COLO668 (cell line): Measurements from ENCODE around the gene DBF4B.

ENCODE experiments used
- DNase-seq: peaks from one replicate; lab custom pipeline; 2025; ENCODE audit not compliant: unreplicated experiment; lab: John Stamatoyannopoulos, UW

DBF4B gene

GRCh38 chr17:44796731-44797130 lies 88.3 kb downstream of the DBF4B start:
- no peak for DNase-seq

- DNase-seq: no peak
Measured at GRCh38 chr17:44797802-44798201, 89.3 kb downstream of the DBF4B start.

- DNase-seq: no peak
Measured at GRCh38 chr17:44798356-44798755, 89.9 kb downstream of the DBF4B start.
